GM12878 (cell line): ENCODE measurements around the gene SLAMF1. TPM values are rescaled to one million over a fixed set of nuclear protein-coding genes. Genes with fewer than 3 reads are reported as not detected.

ENCODE experiments used
- ATF3 ChIP-seq: IDR thresholded peaks from 2 replicates; pipeline ENCODE4 v1.6.1; 2011; ENCODE audit warnings: low read depth, mild to moderate bottlenecking, low read length, moderate library complexity, borderline replicate concordance; ENCODE audit errors: extremely low read depth
- CBX5 ChIP-seq: sonication (generic); IDR thresholded peaks from 2 replicates; pipeline ENCODE4 v1.6.1; 2016; ENCODE audit warnings: low read depth, moderate library complexity, mild to moderate bottlenecking, inconsistent platforms
- E2F4 ChIP-seq: IDR thresholded peaks from 2 replicates; pipeline ENCODE4 v1.6.1; 2012; ENCODE audit warnings: low read depth, low read length, improper control_type of control experiment
- IRF4 ChIP-seq: IDR thresholded peaks from 2 replicates; pipeline ENCODE4 v1.6.1; 2011; ENCODE audit warnings: low read depth, low read length
- KAT2A ChIP-seq: conservative IDR thresholded peaks from 2 replicates; pipeline ENCODE4 v1.6.1; 2011; ENCODE audit warnings: low read depth, low read length; ENCODE audit not compliant: control insufficient read depth
- KLF5 ChIP-seq: fragments of 450-650 bp; IDR thresholded peaks from 2 replicates; pipeline ENCODE4 v1.6.1; 2014; ENCODE audit warnings: mild to moderate bottlenecking; ENCODE audit not compliant: partially characterized antibody
- MTA2 ChIP-seq: fragments of 450-650 bp; IDR thresholded peaks from 2 replicates; pipeline ENCODE4 v1.6.1; 2016; ENCODE audit warnings: low read depth, mild to moderate bottlenecking, moderate library complexity
- PAX5 ChIP-seq: IDR thresholded peaks from 2 replicates; pipeline ENCODE4 v1.6.1; 2011; ENCODE audit warnings: low read depth, low read length, borderline replicate concordance
- POLR2AphosphoS2 ChIP-seq: IDR thresholded peaks from 2 replicates; pipeline ENCODE4 v1.6.1; 2011; ENCODE audit warnings: low read depth, mild to moderate bottlenecking, low read length, improper control_type of control experiment, moderate library complexity
- POU2F2 ChIP-seq: IDR thresholded peaks from 3 replicates; pipeline ENCODE4 v1.6.1; 2011; ENCODE audit warnings: low read depth, mild to moderate bottlenecking, low read length, borderline replicate concordance
- RELA ChIP-seq: fragments of 450-650 bp; IDR thresholded peaks from 2 replicates; pipeline ENCODE4 v1.8.0; 2014; ENCODE audit warnings: borderline replicate concordance; ENCODE audit not compliant: partially characterized antibody
- SPI1 ChIP-seq: IDR thresholded peaks from 2 replicates; pipeline ENCODE4 v1.6.1; 2011; ENCODE audit warnings: low read depth, mild to moderate bottlenecking, low read length, moderate library complexity, borderline replicate concordance; ENCODE audit not compliant: insufficient read depth
- TAF1 ChIP-seq: IDR thresholded peaks from 2 replicates; pipeline ENCODE4 v1.6.1; 2011; ENCODE audit warnings: mild to moderate bottlenecking, low read depth, low read length, borderline replicate concordance
- WRNIP1 ChIP-seq: IDR thresholded peaks from 2 replicates; pipeline ENCODE4 v1.6.1; 2011; ENCODE audit warnings: low read depth, low read length, improper control_type of control experiment, borderline replicate concordance
- ZNF217 ChIP-seq: fragments of 450-650 bp; IDR thresholded peaks from 2 replicates; pipeline ENCODE4 v1.6.1; 2017; ENCODE audit warnings: antibody characterized with exemption, mild to moderate bottlenecking
- ZNF622 ChIP-seq: fragments of 450-650 bp; IDR thresholded peaks from 2 replicates; pipeline ENCODE4 v1.6.1; 2017; ENCODE audit warnings: mild to moderate bottlenecking, inconsistent platforms
- ZNF687 ChIP-seq: fragments of 450-650 bp; IDR thresholded peaks from 2 replicates; pipeline ENCODE4 v1.6.1; 2017; ENCODE audit warnings: mild to moderate bottlenecking, moderate library complexity
- polyA plus RNA-seq, 11 experiments: library from polyadenylated mRNA; depleted of rRNA in 4 of 11; unstranded in 6 of 11; stranded (reverse) in 5 of 11; fragments of >200 nt; fragmentation: Nextera tagmentation in 4 of 11; fragmentation: Illumina TruSeq in 1 of 11; extraction: Ambion mirVana in 4 of 11; extraction: Trizol in 1 of 11; gene quantifications; 1 replicate in 1 of 11; 2 replicates in 10 of 11; pipeline versions ENCODE4 v1.2.1 to v1.2.3, GENCODE V29; 2011 to 2016; ENCODE audit warnings: inconsistent platforms in 2 of 11, missing spikeins in 2 of 11, low read depth in 1 of 11
- total RNA-seq, 4 experiments: library from RNA; depleted of rRNA in 3 of 4; stranded (reverse); fragments of >200 nt in 3 of 4; fragmentation: Illumina TruSeq in 1 of 4; extraction: Trizol in 1 of 4; gene quantifications; 2 replicates each; pipeline versions ENCODE4 v1.2.1 to v1.2.3, GENCODE V29; 2013 to 2021
- TF ChIP-seq, protein P1 (sequence below): fragments of 450-650 bp; IDR thresholded peaks from 2 replicates; pipeline ENCODE4 v1.6.1; 2018; ENCODE audit warnings: borderline replicate concordance, mild to moderate bottlenecking; ENCODE audit not compliant: partially characterized antibody

The SLAMF1 gene
- total and polyA plus RNA-seq, 10 of the 15 experiments (the other 5 are each of a cell fraction or from before 2014, with no cell fraction given), result 87.3 to 260 (median 131) TPM

- TF ChIP-seq WRNIP1, result no peak
- TF ChIP-seq POU2F2, result no peak
- TF ChIP-seq ATF3, result no peak
- no peak for TF ChIP-seq RELA
- TF ChIP-seq, protein P1, sequence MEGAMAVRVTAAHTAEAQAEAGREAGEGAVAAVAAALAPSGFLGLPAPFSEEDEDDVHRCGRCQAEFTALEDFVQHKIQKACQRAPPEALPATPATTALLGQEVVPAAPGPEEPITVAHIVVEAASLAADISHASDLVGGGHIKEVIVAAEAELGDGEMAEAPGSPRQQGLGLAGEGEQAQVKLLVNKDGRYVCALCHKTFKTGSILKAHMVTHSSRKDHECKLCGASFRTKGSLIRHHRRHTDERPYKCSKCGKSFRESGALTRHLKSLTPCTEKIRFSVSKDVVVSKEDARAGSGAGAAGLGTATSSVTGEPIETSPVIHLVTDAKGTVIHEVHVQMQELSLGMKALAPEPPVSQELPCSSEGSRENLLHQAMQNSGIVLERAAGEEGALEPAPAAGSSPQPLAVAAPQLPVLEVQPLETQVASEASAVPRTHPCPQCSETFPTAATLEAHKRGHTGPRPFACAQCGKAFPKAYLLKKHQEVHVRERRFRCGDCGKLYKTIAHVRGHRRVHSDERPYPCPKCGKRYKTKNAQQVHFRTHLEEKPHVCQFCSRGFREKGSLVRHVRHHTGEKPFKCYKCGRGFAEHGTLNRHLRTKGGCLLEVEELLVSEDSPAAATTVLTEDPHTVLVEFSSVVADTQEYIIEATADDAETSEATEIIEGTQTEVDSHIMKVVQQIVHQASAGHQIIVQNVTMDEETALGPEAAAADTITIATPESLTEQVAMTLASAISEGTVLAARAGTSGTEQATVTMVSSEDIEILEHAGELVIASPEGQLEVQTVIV, result no peak
- TF ChIP-seq POLR2AphosphoS2, result peak; percentile 62; the same call in 1 of the 2 replicates
- TF ChIP-seq ZNF687, result no peak; the same call in 1 of the 2 replicates
- TF ChIP-seq CBX5, result no peak
- TF ChIP-seq ZNF622, result no peak
- TF ChIP-seq SPI1, result no peak
- TF ChIP-seq PAX5, result no peak
- no peak for TF ChIP-seq IRF4
- TF ChIP-seq ZNF217, result no peak
- no peak for TF ChIP-seq KAT2A
- no peak for TF ChIP-seq TAF1
- no peak for TF ChIP-seq E2F4
- no peak for TF ChIP-seq KLF5
- 0 out of 2 replicates have a peak, but pooled peaks have one; percentile 11 for TF ChIP-seq MTA2
Measured at GRCh38 chr1:160622501-160623226, 24.2 kb downstream of the SLAMF1 start (continued).
